SK-N-SH (cell line): ENCODE data around the gene HECW1. TPM values are rescaled to one million over a fixed set of nuclear protein-coding genes. Genes with fewer than 3 reads are reported as not detected.

ENCODE experiments used
- CTCF ChIA-PET: fragments of 300-600, 350-600 bp; formaldehyde crosslinking; extraction: SDS; loops from one replicate; lab custom pipeline; 2021; lab: Yijun Ruan, JAX
- POLR2A ChIA-PET: fragments of 350-600 bp; sonication (Branson Sonifier 250); formaldehyde crosslinking; extraction: SDS; loops from one replicate; lab custom pipeline; 2020; ENCODE audit warnings: antibody characterized with exemption, inconsistent platforms; lab: Yijun Ruan, JAX
- DNase-seq: peaks from one replicate; pipeline ENCODE4 v3.0.0; 2012
- H2AFZ ChIP-seq: fragments of 200-600 bp; sonication (generic); 2 replicates; pipeline ENCODE4 v1.8.1; 2016; ENCODE audit warnings: antibody characterized with exemption, mild to moderate bottlenecking, low read depth
- H3F3A ChIP-seq: fragments of 200-600 bp; sonication (generic); replicated peaks from 2 replicates; pipeline ENCODE3; 2016; ENCODE audit warnings: antibody characterized with exemption, mild to moderate bottlenecking; ENCODE audit not compliant: insufficient read depth
- H3K27ac ChIP-seq, 2 experiments: fragments of 200-500 bp in 1 of 2; fragments of 200-600 bp in 1 of 2; sonication (Bioruptor generic) in 1 of 2; sonication (generic), shearing (Covaris generic) in 1 of 2; 2 replicates each; pipeline versions ENCODE4 v1.5.1 to v1.6.1; 2014 to 2016; ENCODE audit warnings: low read depth in 2 of 2, inconsistent platforms in 1 of 2, low read length in 1 of 2, mild to moderate bottlenecking in 1 of 2, mixed read lengths in 1 of 2
- H3K27me3 ChIP-seq: fragments of 200-600 bp; sonication (generic), shearing (Covaris generic); 2 replicates; pipeline ENCODE4 v1.6.1; 2016; ENCODE audit warnings: mixed run types; ENCODE audit not compliant: insufficient read depth
- H3K36me3 ChIP-seq, 2 experiments: fragments of 200-500 bp in 1 of 2; fragments of 200-600 bp in 1 of 2; sonication (Bioruptor generic) in 1 of 2; sonication (generic) in 1 of 2; replicated peaks in 1 of 2; 2 replicates each; pipeline versions ENCODE3 to v1.5.1; 2014 to 2016; ENCODE audit warnings: low read length in 1 of 2, mild to moderate bottlenecking in 1 of 2; ENCODE audit not compliant: insufficient read depth in 2 of 2, control insufficient read depth in 1 of 2
- H3K4me1 ChIP-seq, 2 experiments: fragments of 200-500 bp in 1 of 2; fragments of 200-600 bp in 1 of 2; sonication (Bioruptor generic) in 1 of 2; sonication (generic), shearing (Covaris generic) in 1 of 2; 2 replicates each; pipeline versions ENCODE4 v1.5.1 to v1.6.1; 2014 to 2016; ENCODE audit warnings: low read depth in 1 of 2, low read length in 1 of 2, mixed run types in 1 of 2; ENCODE audit not compliant: insufficient read depth in 2 of 2, control insufficient read depth in 1 of 2
- H3K4me2 ChIP-seq: fragments of 200-600 bp; sonication (generic), shearing (Covaris generic); 2 replicates; pipeline ENCODE4 v1.6.1; 2017; ENCODE audit warnings: mixed run types
- H3K4me3 ChIP-seq, 2 experiments: fragments of 200-500 bp in 1 of 2; fragments of 200-600 bp in 1 of 2; sonication (Bioruptor generic) in 1 of 2; sonication (generic), shearing (Covaris generic) in 1 of 2; 2 replicates each; pipeline versions ENCODE4 v1.5.1 to v1.8.1; 2014 to 2016; ENCODE audit warnings: low read depth in 2 of 2, inconsistent platforms in 1 of 2, low read length in 1 of 2, mild to moderate bottlenecking in 1 of 2, mixed read lengths in 1 of 2, moderate library complexity in 1 of 2
- H3K79me2 ChIP-seq: fragments of 200-600 bp; sonication (generic); 2 replicates; pipeline ENCODE4 v1.8.1; 2017; ENCODE audit warnings: mild to moderate bottlenecking; ENCODE audit not compliant: insufficient read depth
- H3K9ac ChIP-seq: fragments of 200-600 bp; sonication (generic); 2 replicates; pipeline ENCODE4 v1.6.1; 2017; ENCODE audit warnings: mixed run types
- H3K9me2 ChIP-seq: fragments of 200-600 bp; sonication (generic); 2 replicates; pipeline ENCODE4 v1.6.1; 2017; ENCODE audit warnings: mixed run types
- H3K9me3 ChIP-seq: fragments of 200-600 bp; sonication (generic); 2 replicates; pipeline ENCODE4 v1.6.1; 2017; ENCODE audit warnings: mixed run types, mild to moderate bottlenecking, moderate library complexity
- H4K20me1 ChIP-seq: fragments of 200-600 bp; sonication (generic); 2 replicates; pipeline ENCODE4 v1.6.1; 2017; ENCODE audit warnings: mild to moderate bottlenecking, mixed run types; ENCODE audit not compliant: insufficient read depth
- CHD2 ChIP-seq: fragments of 150-350 bp; IDR thresholded peaks from 2 replicates; pipeline ENCODE4 v1.6.1; 2018; ENCODE audit warnings: low read length; ENCODE audit not compliant: partially characterized antibody
- ELF1 ChIP-seq: IDR thresholded peaks from 2 replicates; pipeline ENCODE4 v1.4.0; 2012
- EP300 ChIP-seq, 2 experiments: IDR thresholded peaks; 2 replicates each; pipeline versions ENCODE4 v1.4.0 to v1.6.1; 2012; ENCODE audit warnings: borderline replicate concordance in 1 of 2, low read depth in 1 of 2, low read length in 1 of 2
- EZH2phosphoT487 ChIP-seq: fragments of 200-600 bp; sonication (generic); IDR thresholded peaks from 2 replicates; pipeline ENCODE4 v1.6.1; 2017; ENCODE audit warnings: low read depth, mixed run types, mild to moderate bottlenecking, antibody characterized with exemption, moderate library complexity, borderline replicate concordance
- FOSL2 ChIP-seq: IDR thresholded peaks from 2 replicates; pipeline ENCODE4 v1.4.0; 2012; ENCODE audit warnings: low read depth, mild to moderate bottlenecking, moderate library complexity, borderline replicate concordance
- FOXJ3 ChIP-seq: sonication (generic); formaldehyde crosslinking; IDR thresholded peaks from 2 replicates; pipeline ENCODE4 v1.5.1; 2020; ENCODE audit warnings: mild to moderate bottlenecking, missing genetic modification reagents
- GATA2 ChIP-seq: sonication (generic); formaldehyde crosslinking; IDR thresholded peaks from 2 replicates; pipeline ENCODE4 v1.5.0; 2020; ENCODE audit warnings: mild to moderate bottlenecking, missing genetic modification reagents
- MAX ChIP-seq: IDR thresholded peaks from 2 replicates; pipeline ENCODE4 v1.4.0; 2012; ENCODE audit warnings: low read depth
- MEF2A ChIP-seq: IDR thresholded peaks from 2 replicates; pipeline ENCODE4 v1.4.0; 2012; ENCODE audit warnings: low read depth, borderline replicate concordance
- MXI1 ChIP-seq: IDR thresholded peaks from 2 replicates; pipeline ENCODE4 v1.6.1; 2012; ENCODE audit warnings: mild to moderate bottlenecking, low read depth, low read length, improper control_type of control experiment
- NFIC ChIP-seq: IDR thresholded peaks from 2 replicates; pipeline ENCODE4 v1.4.0; 2012; ENCODE audit warnings: borderline replicate concordance
- NRF1 ChIP-seq: IDR thresholded peaks from 2 replicates; pipeline ENCODE4 v1.6.1; 2012; ENCODE audit warnings: low read depth, mild to moderate bottlenecking, low read length
- PBX3 ChIP-seq: IDR thresholded peaks from 2 replicates; pipeline ENCODE4; 2012
- RAD21 ChIP-seq: IDR thresholded peaks from 2 replicates; pipeline ENCODE4 v1.6.1; 2012; ENCODE audit warnings: mild to moderate bottlenecking, low read length
- RCOR1 ChIP-seq: fragments of 150-350 bp; IDR thresholded peaks from 2 replicates; pipeline ENCODE4 v1.6.1; 2017; ENCODE audit warnings: antibody characterized with exemption, low read length
- RFX5 ChIP-seq: IDR thresholded peaks from 2 replicates; pipeline ENCODE4 v1.6.1; 2012; ENCODE audit warnings: mild to moderate bottlenecking, improper control_type of control experiment, low read length
- RXRA ChIP-seq: IDR thresholded peaks from 2 replicates; pipeline ENCODE4 v1.4.0; 2012; ENCODE audit warnings: low read depth, mild to moderate bottlenecking, borderline replicate concordance
- SIN3A ChIP-seq: IDR thresholded peaks from 2 replicates; pipeline ENCODE4 v1.6.1; 2012; ENCODE audit warnings: low read depth, mild to moderate bottlenecking, low read length, moderate library complexity, borderline replicate concordance
- SMC3 ChIP-seq: IDR thresholded peaks from 2 replicates; pipeline ENCODE4 v1.6.1; 2012; ENCODE audit warnings: low read depth, low read length, improper control_type of control experiment
- TCF12 ChIP-seq: IDR thresholded peaks from 2 replicates; pipeline ENCODE4 v1.4.0; 2012
- TEAD4 ChIP-seq: IDR thresholded peaks from 2 replicates; pipeline ENCODE4 v1.4.0; 2012; ENCODE audit warnings: mild to moderate bottlenecking, borderline replicate concordance; ENCODE audit not compliant: insufficient read depth
- USF1 ChIP-seq: IDR thresholded peaks from 2 replicates; pipeline ENCODE4 v1.4.0; 2012; ENCODE audit warnings: low read depth, borderline replicate concordance
- YY1 ChIP-seq: IDR thresholded peaks from 2 replicates; pipeline ENCODE4 v1.4.0; 2012; ENCODE audit warnings: low read depth, mild to moderate bottlenecking
- ZBTB33 ChIP-seq: IDR thresholded peaks from 2 replicates; pipeline ENCODE4 v1.4.0; 2012; ENCODE audit warnings: low read depth, borderline replicate concordance
- WGBS: methylation state at CpG from one replicate; pipeline ENCODE4 v1.1.6; 2017; ENCODE audit warnings: low lambda C conversion rate; 5-methylcytosine and 5-hydroxymethylcytosine counted together
- polyA plus RNA-seq, 3 experiments: library from polyadenylated mRNA; depleted of rRNA; stranded (reverse); fragments of >200 nt; gene quantifications; 2 replicates each; pipeline ENCODE4 v1.2.3, GENCODE V29; 2012

Gene HECW1
- polyA plus RNA-seq, 1 of the 3 experiments (the other 2 are of a cell fraction) = not detected

GRCh38 chr7:43311052-43311451 is 198.6 kb downstream of the HECW1 start:
- no peaks in the 10 kb centered on the region for H3K36me3 ChIP-seq
- no peak overlapping the region for H3K9ac ChIP-seq
- DNase-seq = no peak
- H3F3A ChIP-seq = no peaks in the 10 kb centered on the region
- no peaks in the 10 kb centered on the region for H4K20me1 ChIP-seq
- ChIA-PET POLR2A (no interaction called here), CTCF (no interaction called here)
- no peaks in the 10 kb centered on the region for H3K4me1 ChIP-seq
- 11% methylated on average over 5 of the region's 5 CpGs for WGBS
- no peaks in the 10 kb centered on the region for H3K9me3 ChIP-seq
- no peak overlapping the region for H3K4me2 ChIP-seq
- TF ChIP-seq MXI1 = no peak
- no peak for TF ChIP-seq RCOR1
- no peak for TF ChIP-seq EZH2phosphoT487
- TF ChIP-seq ELF1 = no peak
- TF ChIP-seq RAD21 = no peak
- TF ChIP-seq TCF12 = no peak
- no peak for TF ChIP-seq RFX5
- no peak for TF ChIP-seq SIN3A
- TF ChIP-seq MEF2A = no peak
- TF ChIP-seq MAX = no peak
- TF ChIP-seq USF1 = no peak
- no peak for TF ChIP-seq NRF1
- TF ChIP-seq TEAD4 = no peak
- H2AFZ ChIP-seq = no peak overlapping the region
- no peak overlapping the region for H3K4me3 ChIP-seq
- no peaks in the 10 kb centered on the region; the same call in 1 of the 2 replicates for H3K27me3 ChIP-seq
- H3K79me2 ChIP-seq = no peaks in the 10 kb centered on the region
- H3K27ac ChIP-seq = no peak overlapping the region
- H3K9me2 ChIP-seq = no peaks in the 10 kb centered on the region

GRCh38 chr7:43311694-43312093 is 199.2 kb downstream of the HECW1 start:
- no peak for DNase-seq
- Histone ChIP-seq H3K36me3 (no peaks in the 10 kb centered on the region), H3K4me3 (no peak overlapping the region), H3F3A (no peaks in the 10 kb centered on the region), H3K27ac (no peak overlapping the region), H4K20me1 (no peaks in the 10 kb centered on the region), H3K4me2 (no peak overlapping the region), H3K9me3 (no peaks in the 10 kb centered on the region), H3K79me2 (no peaks in the 10 kb centered on the region), H3K4me1 (no peaks in the 10 kb centered on the region), H3K9ac (no peak overlapping the region), H2AFZ (no peak overlapping the region), H3K27me3 (no peaks in the 10 kb centered on the region; the same call in 1 of the 2 replicates), H3K9me2 (no peaks in the 10 kb centered on the region)
- POLR2A ChIA-PET = no interaction called here
- TF ChIP-seq EP300 (IDR thresholded peaks at IDR 0.05; ENCODE audit: borderline replicate concordance in 1 of 2, low read depth in 1 of 2, low read length in 1 of 2) (no peak), MEF2A (no peak), FOSL2 (no peak), GATA2 (no peak), CHD2 (no peak), SMC3 (no peak), YY1 (no peak), ZBTB33 (no peak), PBX3 (no peak), ELF1 (no peak), NFIC (no peak), MXI1 (no peak), RXRA (no peak), RAD21 (no peak), TEAD4 (no peak), FOXJ3 (CRISPR knock-in tag) (no peak)
- 71% methylated on average over 22 of the region's 22 CpGs for WGBS
- CTCF ChIA-PET = no interaction called here
